Upper lobe of left lung (tissue), 6 donors: ENCODE results near the gene AKAP6. TPM values are rescaled to one million over a fixed set of nuclear protein-coding genes. Genes with fewer than 3 reads are reported as not detected.

Experiments used
- ATAC-seq, 2 donors: fragments of 200-7000 bp; cut with Tn5 transposase; one replicate each; pipeline ENCODE4 v1.9.1; 2022; ENCODE audit warnings: mild to moderate bottlenecking in 2 of 2, moderate library complexity in 2 of 2; ENCODE audit not compliant: low FRiP score in 2 of 2
- DNase-seq, 2 donors: peaks; one replicate each; pipeline ENCODE4 v3.0.0-alpha.2; 2019 to 2020
- H3K27ac ChIP-seq, 4 donors: fragments of 200-600 bp; sonication (generic); one replicate each; pipeline ENCODE4 v1.5.1; 2016 to 2019
- H3K27me3 ChIP-seq, 4 donors: fragments of 200-600 bp; sonication (generic); one replicate each; pipeline ENCODE4 v1.5.1; 2017 to 2019
- H3K36me3 ChIP-seq, 4 donors: fragments of 200-600 bp; sonication (generic); one replicate each; pipeline ENCODE4 v1.5.1; 2016 to 2019
- H3K4me1 ChIP-seq, 4 donors: fragments of 200-600 bp; sonication (generic); one replicate each; pipeline ENCODE4 v1.5.1; 2018 to 2019
- H3K4me3 ChIP-seq, 4 donors: fragments of 200-600 bp; sonication (generic); one replicate each; pipeline ENCODE4 v1.5.1; 2017 to 2019; ENCODE audit warnings: mild to moderate bottlenecking in 2 of 4, moderate library complexity in 1 of 4
- H3K9me3 ChIP-seq, 4 donors: fragments of 200-600 bp; sonication (generic); one replicate each; pipeline ENCODE4 v1.5.1; 2018 to 2019
- CTCF ChIP-seq, 6 experiments: fragments of 450-650 bp in 4 of 6; fragments of 200-600 bp in 2 of 6; sonication (generic) in 2 of 6; IDR thresholded peaks; one replicate each; pipeline ENCODE4 v1.5.1; 2016 to 2019; ENCODE audit warnings: antibody characterized with exemption in 6 of 6
- EP300 ChIP-seq, 4 donors: sonication (generic); formaldehyde crosslinking; IDR thresholded peaks; one replicate each; pipeline ENCODE4 v1.5.1; 2017; ENCODE audit warnings: antibody characterized with exemption in 4 of 4, control low read depth in 2 of 4
- POLR2A ChIP-seq, 4 donors: fragments of 450-650 bp; IDR thresholded peaks; one replicate each; pipeline ENCODE4 v1.5.1; 2016 to 2017; ENCODE audit warnings: antibody characterized with exemption in 4 of 4, mild to moderate bottlenecking in 2 of 4
- POLR2AphosphoS5 ChIP-seq, 2 donors: sonication (generic); formaldehyde crosslinking; IDR thresholded peaks; one replicate each; pipeline ENCODE4 v1.5.1; 2017; ENCODE audit warnings: antibody characterized with exemption in 2 of 2
- WGBS, 2 donors: methylation state at CpG; one replicate each; pipeline ENCODE4 v1.1.5; 2017 to 2018; 5-methylcytosine and 5-hydroxymethylcytosine counted together
- total RNA-seq, 6 donors: library from RNA; depleted of rRNA in 4 of 6; stranded (reverse); fragments of >200 nt in 4 of 6; gene quantifications; one replicate each; pipeline versions ENCODE4 v1.1.0 to v1.2.1, GENCODE V29; 2016 to 2021
- donor health status: DM: no; HTN: no; CAD: no; lungs with moderate emphysema.
- donor health status: DM: no; HTN: yes; CAD: no; lungs with severe emphysema.

Gene AKAP6
- total RNA-seq, 6 donors from 2014 or later, result 6.2 to 27.7 (median 10.7) TPM

GRCh38 chr14:32330351-32331111 lies 1.4 kb downstream of the AKAP6 start:
- ATAC-seq (no peak), DNase-seq (no peak)
- no peaks in the 10 kb centered on the region for H3K9me3 ChIP-seq
- 79 to 82% methylated on average over 4 of the region's 4 CpGs for WGBS, 2 donors
- TF ChIP-seq CTCF (IDR thresholded peaks at IDR 0.05), result no peak
- TF ChIP-seq EP300 (IDR thresholded peaks at IDR 0.05), result no peak
- TF ChIP-seq POLR2A (IDR thresholded peaks at IDR 0.05), result no peak
- no peak overlapping the region for H3K4me3 ChIP-seq
- no peaks in the 10 kb centered on the region for H3K27me3 ChIP-seq
- H3K4me1 ChIP-seq, result no peaks in the 10 kb centered on the region
- H3K27ac ChIP-seq, result no peak overlapping the region
- no peaks in the 10 kb centered on the region for H3K36me3 ChIP-seq

GRCh38 chr14:32331206-32331605 lies 2.1 kb downstream of the AKAP6 start:
- H3K4me1 ChIP-seq, result no peaks in the 10 kb centered on the region
- no peak for TF ChIP-seq EP300 (IDR thresholded peaks at IDR 0.05)
- H3K9me3 ChIP-seq, result no peaks in the 10 kb centered on the region
- DNase-seq, result no peak
- H3K27me3 ChIP-seq, result no peaks in the 10 kb centered on the region
- no peak for ATAC-seq
- no peaks in the 10 kb centered on the region for H3K36me3 ChIP-seq
- no peak overlapping the region for H3K27ac ChIP-seq
- no peak overlapping the region for H3K4me3 ChIP-seq
- WGBS, 2 donors, result 72 to 77% methylated on average over 5 of the region's 5 CpGs

GRCh38 chr14:32332415-32333316 lies 3.6 kb downstream of the AKAP6 start:
- Histone ChIP-seq H3K36me3 (no peaks in the 10 kb centered on the region), H3K9me3 (no peaks in the 10 kb centered on the region), H3K4me1 (no peaks in the 10 kb centered on the region), H3K27ac (no peak overlapping the region), H3K4me3 (no peak overlapping the region), H3K27me3 (no peaks in the 10 kb centered on the region)
- no peak for TF ChIP-seq EP300 (IDR thresholded peaks at IDR 0.05)
- WGBS, 2 donors, result 79 to 80% methylated on average over 2 of the region's 2 CpGs
- ATAC-seq (no peak), DNase-seq (no peak)

- H3K27ac ChIP-seq, result no peak overlapping the region
- WGBS, 2 donors, result 75 to 78% methylated on average over 2 of the region's 2 CpGs
- H3K36me3 ChIP-seq, result no peaks in the 10 kb centered on the region
- no peaks in the 10 kb centered on the region for H3K4me1 ChIP-seq
- H3K27me3 ChIP-seq, result no peaks in the 10 kb centered on the region
- H3K4me3 ChIP-seq, result no peak overlapping the region
- H3K9me3 ChIP-seq, result no peaks in the 10 kb centered on the region
- DNase-seq (no peak), ATAC-seq (no peak)
- TF ChIP-seq CTCF (IDR thresholded peaks at IDR 0.05) (no peak), EP300 (IDR thresholded peaks at IDR 0.05) (no peak), POLR2AphosphoS5 (IDR thresholded peaks at IDR 0.05) (no peak), POLR2A (IDR thresholded peaks at IDR 0.05) (no peak)
These were observed 7.6 kb downstream of the AKAP6 start for GRCh38 chr14:32336702-32337101.

GRCh38 chr14:32337759-32338158 lies 8.7 kb downstream of the AKAP6 start:
- Histone ChIP-seq H3K9me3 (no peaks in the 10 kb centered on the region), H3K27me3 (no peaks in the 10 kb centered on the region), H3K4me3 (no peak overlapping the region), H3K27ac (no peak overlapping the region), H3K36me3 (no peaks in the 10 kb centered on the region), H3K4me1 (no peaks in the 10 kb centered on the region)
- DNase-seq (no peak), ATAC-seq (no peak)
- no peak for TF ChIP-seq POLR2A (IDR thresholded peaks at IDR 0.05)
- WGBS, 2 donors, result 84 to 88% methylated on average over 1 of the region's 1 CpG

GRCh38 chr14:32339188-32339587 lies 10.1 kb downstream of the AKAP6 start:
- Histone ChIP-seq H3K4me3 (no peak overlapping the region), H3K36me3 (no peaks in the 10 kb centered on the region), H3K27ac (no peak overlapping the region), H3K9me3 (no peaks in the 10 kb centered on the region), H3K27me3 (no peaks in the 10 kb centered on the region), H3K4me1 (no peaks in the 10 kb centered on the region)
- WGBS, 2 donors, result 82 to 93% methylated on average over 1 of the region's 1 CpG
- no peak for DNase-seq
- no peak for ATAC-seq
- TF ChIP-seq POLR2A (IDR thresholded peaks at IDR 0.05), result no peak
- TF ChIP-seq CTCF (IDR thresholded peaks at IDR 0.05), result no peak
- no peak for TF ChIP-seq EP300 (IDR thresholded peaks at IDR 0.05)
- no peak for TF ChIP-seq POLR2AphosphoS5 (IDR thresholded peaks at IDR 0.05)
